Measurements from ENCODE around the gene CLDN9.
A peak's percentile ranks its signal among the peaks of the same experiment; 100 is the strongest.

CLDN9 gene

DNA sequence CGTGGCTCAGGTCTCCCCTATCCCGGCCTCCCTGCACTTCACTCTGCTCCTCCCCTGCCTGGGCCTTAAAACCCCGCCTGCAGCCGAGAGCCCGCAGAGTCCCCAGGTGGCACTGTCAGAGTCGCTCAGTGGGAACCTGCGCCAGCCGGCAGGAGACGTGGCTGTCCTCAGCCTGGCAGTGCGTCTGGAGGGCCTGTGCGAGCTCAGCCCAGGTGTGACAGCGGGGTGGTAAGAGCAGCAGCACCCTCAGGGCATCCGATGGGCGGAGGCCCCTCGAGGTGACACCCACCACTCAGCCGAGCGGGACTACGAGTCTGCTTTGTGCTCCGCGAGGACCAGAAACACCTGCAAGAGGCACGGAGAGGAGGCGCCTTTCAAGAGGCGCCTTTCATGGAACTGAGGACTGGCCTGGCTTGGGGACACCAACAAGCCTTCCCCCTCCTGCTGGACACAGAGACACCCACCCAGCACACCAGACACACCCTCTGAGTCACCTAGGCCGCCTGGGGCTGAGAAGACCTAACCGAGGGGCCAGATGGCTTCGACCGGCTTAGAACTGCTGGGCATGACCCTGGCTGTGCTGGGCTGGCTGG, at the start of gene CLDN9:
Gene CLDN9 (plus strand): TSS at position 96 of the 593 bp plus-strand sequence. CDS start 440 bp downstream, at position 536.
- no peak for DNase-seq

DNA sequence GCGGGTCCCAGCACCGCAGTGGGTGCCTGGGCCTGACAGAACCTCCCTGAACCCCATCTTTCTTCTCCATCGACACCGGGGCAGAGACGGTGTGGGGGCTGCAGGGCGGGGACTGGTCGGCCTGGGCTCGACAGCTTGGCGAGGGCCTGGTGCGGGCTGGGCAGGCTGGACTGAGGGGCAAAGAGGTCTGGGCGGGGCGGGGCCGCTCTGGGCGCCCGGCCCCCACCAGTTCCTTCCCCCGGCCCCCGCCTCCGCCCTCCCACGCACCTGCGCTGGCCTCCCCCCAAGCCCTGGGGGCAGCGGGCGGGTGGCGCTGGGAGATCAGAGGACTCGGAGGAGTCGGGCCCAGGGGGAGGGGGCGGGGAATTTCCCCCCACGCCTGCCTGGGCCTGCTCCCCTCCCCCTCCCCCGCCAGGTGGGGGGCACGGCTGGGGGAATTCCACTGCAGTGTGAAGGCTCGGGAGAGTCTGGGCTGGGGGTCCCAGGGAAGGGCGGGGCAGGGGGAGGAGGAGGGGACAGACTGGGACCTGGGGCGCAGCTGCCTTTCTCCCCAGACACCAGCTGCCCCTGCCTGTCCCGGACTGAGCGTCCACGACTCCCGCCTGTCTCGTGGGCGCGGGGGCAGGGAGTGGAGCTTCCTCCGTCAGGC, 49.5 kb upstream of the CLDN9 start:
- DNase-seq: no peak

DNA sequence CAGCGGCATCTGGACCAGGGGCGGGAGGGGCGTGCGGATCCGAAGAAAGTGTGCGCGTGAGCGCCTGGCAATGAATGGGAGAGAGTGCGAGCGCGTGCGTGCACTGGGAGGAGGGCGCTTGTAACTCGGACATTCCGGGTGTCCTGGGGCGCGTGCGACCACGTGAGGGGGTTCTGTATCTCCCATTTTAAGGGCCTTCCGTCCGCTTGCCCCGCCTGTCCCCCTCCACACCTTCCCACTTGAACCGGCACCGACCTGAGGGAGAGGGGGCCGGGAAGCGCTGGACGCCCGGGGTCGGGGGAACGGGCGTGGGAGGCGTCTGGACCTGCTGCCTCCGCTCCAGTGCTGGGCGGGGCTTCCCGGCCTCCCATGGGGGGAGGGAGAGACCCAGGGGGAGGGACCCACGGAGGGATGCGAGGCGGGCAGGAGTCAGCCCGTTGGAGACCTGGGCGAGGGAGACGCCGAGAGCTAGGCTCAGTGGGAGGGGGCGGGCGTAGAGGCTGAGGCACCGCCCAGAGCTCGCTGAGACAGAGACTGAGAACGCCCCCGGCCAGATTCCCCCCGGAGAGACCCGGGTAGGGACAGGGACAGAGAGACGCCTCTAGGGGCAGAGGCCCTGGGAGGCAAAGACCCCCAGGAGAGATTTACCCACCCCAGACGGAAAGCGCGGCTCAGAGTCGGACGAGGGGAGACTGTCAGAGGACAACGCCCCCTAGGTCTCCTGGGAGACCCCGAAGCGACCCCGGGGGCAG, 48.8 kb upstream of the CLDN9 start, which contains the start of gene KREMEN2:
Gene KREMEN2 (plus strand): TSS at position 553 of the 752 bp plus-strand sequence. CDS start 246 bp downstream, outside the sequence.
- DNase-seq: no peak

DNA sequence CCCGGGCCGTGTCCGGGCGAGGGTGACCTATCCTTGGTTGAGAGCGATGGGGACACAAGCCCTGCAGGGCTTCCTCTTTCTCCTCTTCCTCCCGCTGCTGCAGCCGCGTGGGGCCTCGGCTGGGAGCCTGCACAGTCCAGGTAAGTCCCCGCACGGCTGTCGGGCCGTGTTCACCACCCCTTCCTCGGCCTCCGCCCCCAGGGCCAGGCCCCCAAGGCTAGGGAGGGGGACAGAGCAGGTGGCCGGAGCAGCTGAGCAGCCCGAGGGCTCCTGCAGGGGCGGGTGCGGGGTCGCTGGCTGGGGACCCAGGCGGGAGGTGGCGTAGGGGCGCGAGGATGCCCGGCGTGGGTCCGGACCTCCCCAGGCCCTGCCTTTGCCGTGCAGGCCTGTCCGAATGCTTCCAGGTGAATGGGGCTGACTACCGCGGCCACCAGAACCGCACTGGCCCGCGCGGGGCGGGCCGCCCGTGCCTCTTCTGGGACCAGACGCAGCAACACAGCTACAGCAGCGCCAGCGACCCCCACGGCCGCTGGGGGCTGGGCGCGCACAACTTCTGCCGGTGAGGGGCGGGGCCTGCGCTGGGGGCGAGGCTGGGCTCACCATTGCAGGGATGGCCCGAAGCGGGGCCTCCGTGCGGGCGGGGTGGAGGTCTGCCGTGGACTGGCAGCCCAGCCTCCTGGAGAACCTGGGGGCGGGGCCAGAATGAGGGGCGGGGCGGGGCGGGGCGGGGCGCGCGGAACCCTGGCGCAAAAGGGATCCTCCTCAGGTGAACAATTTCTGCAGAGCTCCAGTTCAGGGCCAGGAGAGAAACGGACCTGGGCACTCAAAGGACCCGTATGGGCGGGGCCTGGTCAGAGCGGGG, 48.0 kb upstream of the CLDN9 start:
- DNase-seq: no peak

GRCh38 chr16:2966043-2966807, 46.5 kb upstream of the CLDN9 start:
- no peak for DNase-seq

DNA sequence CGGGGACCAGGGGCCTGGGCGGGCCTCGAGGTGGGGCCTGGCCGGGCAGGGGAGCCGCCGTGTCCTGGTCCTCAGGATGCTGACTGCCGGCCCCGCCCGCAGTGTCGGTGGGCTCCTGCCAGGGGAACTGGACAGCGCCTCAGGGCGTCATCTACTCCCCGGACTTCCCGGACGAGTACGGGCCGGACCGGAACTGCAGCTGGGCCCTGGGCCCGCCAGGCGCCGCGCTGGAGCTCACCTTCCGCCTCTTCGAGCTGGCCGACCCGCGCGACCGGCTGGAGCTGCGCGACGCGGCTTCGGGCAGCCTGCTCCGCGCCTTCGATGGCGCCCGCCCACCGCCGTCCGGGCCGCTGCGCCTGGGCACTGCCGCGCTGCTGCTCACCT, 45.9 kb upstream of the CLDN9 start:
- no peak for DNase-seq

- DNase-seq: no peak
Observed at GRCh38 chr16:2967211-2967631, 45.5 kb upstream of the CLDN9 start.

DNA sequence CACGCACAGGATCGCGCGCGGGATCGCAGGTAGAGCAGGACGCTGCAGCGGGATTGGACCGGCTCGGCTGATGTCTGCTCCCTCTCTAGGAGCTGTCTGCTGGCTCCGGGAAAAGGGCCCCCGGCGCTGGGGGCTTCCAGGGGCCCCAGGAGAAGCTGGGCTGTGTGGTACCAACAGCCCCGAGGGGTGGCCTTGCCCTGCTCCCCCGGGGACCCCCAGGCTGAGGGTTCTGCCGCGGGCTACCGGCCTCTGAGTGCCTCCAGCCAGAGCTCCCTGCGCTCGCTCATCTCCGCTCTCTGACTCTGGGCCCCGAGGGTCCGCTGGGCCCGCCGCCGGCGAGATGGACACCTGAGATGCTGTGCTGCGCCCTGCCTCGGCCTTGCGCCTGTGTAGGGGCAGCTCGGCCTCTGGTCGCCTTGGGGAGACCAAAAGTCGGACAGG, 45.0 kb upstream of the CLDN9 start:
- DNase-seq: no peak

GRCh38 chr16:2968368-2968737, 44.4 kb upstream of the CLDN9 start:
- DNase-seq: no peak

DNA sequence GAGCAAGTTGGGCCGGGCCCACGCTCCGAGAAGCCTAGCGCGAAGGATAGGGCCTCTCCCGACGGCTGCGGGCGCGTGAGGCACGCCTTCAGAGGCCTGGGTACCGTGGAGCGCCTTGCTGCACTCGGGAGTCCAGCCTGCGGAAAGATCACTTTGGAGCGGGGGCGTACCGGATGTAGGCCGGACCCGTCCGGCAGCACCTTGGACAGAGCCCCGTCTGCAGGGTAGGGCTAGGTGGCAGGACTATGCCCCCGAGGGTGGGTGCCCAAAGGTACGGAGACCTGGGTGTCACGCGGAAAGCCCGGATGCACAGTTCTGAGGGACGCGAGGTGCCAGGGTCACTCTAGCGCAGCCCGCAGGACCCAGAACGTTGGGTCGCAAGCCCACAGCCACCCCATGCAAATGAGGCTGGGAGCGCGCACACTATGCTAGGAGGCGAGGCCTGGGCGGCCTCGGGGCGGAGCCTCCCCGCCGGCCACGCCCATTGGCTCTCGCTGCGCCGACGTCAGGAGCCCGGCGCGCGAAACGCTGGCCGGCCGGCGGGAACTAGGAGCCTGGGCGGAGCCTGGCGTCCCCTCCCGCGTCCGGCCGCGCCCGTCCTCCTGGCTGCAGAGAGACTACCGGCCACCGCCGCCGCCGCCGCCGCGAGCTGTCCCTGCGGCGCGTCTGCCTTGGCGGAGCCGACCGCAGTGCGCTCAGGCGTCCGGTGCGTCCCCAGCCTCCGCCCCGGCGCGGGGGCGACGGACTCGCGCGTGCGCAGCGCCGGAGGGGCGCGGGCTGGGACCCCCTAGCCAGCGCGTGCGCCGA, 43.8 kb upstream of the CLDN9 start, which contains the start of gene PAQR4:
Gene PAQR4 (plus strand): TSS at position 611 of the 807 bp plus-strand sequence. CDS start 327 bp downstream, outside the sequence.
- DNase-seq: peak; percentile 78

- DNase-seq: peak; percentile 32
Observed at GRCh38 chr16:2969545-2970521, 42.9 kb upstream of the CLDN9 start.

DNA sequence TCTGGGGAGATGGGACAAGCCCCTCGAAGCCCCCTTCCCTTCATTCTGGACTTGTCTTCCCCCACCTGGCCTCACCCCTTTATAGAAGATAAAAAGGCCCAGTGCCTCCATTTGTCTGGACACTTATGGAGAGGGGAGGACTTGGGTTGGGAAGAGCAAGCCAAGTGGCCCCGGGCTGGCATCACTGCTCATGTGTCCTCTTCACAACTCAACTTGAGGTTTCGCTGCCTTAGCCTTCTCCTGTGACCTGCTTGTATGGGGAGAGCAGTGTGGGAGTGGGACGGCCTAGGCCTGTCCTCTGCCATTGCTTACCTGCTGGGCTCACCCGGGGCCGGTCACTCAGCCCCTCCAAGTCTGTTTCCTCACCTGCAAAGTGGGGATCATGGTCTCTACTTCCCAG, 42.2 kb upstream of the CLDN9 start:
- no peak for DNase-seq

DNA sequence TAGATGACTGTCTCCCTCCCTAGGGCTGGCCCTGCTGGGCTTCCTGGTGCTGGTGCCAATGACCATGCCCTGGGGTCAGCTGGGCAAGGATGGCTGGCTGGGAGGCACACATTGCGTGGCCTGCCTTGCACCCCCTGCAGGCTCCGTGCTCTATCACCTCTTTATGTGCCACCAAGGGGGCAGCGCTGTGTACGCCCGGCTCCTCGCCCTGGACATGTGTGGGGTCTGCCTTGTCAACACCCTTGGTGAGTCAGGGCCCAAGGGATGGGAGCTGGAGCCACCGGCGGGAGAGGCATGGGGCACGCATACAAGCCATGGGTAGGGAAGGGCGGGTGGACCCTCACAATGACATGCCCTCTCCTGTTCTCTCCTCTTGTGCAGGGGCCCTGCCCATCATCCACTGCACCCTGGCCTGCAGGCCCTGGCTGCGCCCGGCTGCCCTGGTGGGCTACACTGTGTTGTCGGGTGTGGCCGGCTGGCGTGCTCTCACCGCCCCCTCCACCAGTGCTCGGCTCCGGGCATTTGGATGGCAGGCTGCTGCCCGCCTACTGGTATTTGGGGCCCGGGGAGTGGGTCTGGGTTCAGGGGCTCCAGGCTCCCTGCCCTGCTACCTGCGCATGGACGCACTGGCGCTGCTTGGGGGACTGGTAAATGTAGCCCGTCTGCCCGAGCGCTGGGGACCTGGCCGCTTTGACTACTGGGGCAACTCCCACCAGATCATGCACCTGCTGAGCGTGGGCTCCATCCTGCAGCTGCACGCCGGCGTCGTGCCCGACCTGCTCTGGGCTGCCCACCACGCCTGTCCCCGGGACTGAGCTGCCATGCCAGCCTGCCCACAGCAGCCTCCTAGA, 41.4 kb upstream of the CLDN9 start:
- no peak for DNase-seq

DNA sequence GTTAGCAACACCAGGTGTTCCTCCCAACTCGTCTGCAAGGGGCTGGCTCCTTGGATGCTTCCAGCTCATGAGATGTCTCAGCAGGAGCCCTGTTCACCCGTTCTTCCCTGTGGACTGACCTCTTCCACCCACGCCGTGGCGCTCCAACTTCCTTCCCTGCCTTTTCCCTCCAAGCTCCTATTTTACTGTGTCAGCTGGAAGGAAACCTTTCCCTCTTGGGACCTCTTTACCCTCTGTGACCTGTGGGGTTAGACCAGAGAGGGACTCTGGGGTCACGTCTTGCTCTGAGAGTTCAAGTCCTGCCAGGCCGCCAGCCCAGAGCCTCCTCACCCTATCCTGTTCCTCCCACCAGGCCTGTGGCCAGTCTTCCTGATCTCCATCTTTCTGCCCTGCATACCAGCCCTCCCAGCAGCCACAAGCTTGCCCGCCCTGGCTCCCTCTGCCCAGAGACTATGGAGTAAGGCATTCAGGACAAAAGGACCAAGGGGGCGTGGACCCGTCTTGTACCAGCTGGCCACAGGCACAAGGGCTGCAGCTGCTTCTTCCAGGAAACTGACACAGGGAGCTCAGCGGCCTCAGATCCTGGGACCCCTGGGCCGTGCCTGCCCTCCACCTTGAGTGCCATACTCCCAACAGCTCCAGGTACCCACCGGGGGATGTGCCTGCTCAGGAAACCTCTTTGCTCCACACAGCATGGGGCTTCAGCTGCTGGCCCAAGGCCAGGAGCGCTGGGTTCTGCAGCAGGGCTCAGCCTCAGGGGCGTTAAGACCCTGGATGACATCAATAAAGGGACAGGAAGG, 40.5 kb upstream of the CLDN9 start:
- no peak for DNase-seq

DNA sequence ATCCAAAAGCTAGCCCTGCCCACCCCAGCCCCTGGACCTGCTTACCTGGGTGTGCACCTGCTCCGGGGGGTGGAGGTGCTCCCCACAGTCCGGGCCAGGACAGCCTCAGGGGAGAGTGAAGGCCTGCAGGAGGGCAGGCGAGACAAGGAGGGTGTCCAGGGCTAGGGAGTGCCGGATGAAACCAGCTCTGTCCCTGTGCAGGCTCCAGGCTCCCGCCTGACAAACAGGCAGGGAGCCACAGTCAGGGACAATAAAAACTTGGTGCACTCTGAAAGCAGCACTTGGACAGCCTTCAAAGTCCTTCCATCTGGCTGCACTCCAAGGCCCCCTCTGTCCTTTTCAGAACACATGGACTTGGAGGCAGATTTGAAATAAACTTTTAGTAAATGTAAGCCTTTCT, 39.6 kb upstream of the CLDN9 start:
- DNase-seq: no peak

GRCh38 chr16:2973605-2974318, 39.0 kb upstream of the CLDN9 start:
- no peak for DNase-seq

DNA sequence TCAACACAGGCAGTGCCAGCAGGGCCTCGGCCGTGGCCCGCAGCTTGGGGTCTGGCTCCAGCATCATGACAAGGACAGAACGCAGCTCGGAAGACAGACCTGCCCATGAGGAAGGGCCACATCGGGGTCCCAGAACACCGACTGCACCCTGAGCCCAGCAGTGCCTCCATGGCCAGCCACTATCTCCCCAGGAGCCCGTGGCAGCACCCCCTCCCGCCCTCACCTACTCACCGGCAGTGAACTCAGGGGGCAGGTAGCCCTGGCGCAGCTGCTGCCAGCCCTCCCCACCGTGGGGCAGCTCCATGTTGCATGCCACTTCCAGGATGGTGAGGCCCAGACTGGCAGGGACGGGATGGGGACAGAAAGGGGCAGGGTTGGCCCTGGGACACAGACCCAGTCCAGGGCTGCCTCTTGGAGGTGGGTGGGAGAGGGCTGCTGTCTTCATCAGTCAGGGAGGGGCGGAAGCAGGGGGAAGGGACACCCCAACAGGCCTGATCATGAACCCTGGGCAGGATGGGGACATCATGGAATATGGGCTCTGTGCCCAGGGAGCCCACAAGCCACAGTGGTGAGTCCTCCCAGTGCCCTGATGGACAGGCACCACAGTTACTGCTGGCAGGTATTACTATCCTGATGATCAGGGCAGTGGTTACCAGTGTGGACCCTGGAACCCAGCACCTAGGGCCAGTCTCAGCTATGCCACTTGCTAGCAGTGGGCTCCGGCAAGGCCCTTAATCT, 38.2 kb upstream of the CLDN9 start:
- DNase-seq: no peak
